ENCODE results near the gene CDKL5. TPM values are rescaled to one million over a fixed set of nuclear protein-coding genes. Genes with fewer than 3 reads are reported as not detected.

The CDKL5 gene
- total RNA-seq, 2 experiments from 2014 or later, result 2.2 to 2.4 TPM

DNA sequence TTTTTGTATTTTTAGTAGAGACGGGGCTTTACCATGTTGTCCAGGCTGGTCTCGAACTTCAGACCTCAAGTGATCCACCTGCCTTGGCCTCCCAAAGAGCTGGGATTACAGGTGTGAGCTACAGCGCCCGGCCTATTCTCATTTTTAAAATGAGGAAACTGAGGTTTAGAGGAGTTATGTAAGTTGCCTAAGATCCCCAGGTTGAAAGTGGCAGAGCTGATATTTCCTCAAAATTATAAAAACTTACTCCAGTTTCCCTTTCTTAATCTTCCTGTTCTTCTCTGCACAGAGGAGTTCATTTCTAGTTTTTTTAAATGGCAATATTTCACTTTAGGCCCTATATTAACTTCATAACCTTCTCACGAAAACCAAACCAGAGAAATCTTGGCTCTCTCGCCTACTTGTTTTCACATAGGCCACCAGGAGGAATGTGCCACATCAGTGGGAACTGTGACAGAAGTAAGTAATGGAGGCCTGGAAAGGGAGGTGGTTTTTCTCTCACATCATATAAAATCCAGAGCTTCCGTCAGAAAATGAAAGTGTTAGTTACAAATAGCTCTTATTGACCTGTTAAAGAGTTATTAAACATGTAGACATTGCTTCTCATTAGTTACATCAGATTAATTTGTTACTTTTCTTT is 262.6 kb downstream of the CDKL5 start:
- no peak overlapping the region for H3K27ac ChIP-seq (ENCODE audit: low read depth in 1 of 2, low read length in 2 of 2)
- H3K4me3 ChIP-seq (ENCODE audit: low read length), result no peak overlapping the region
- ChIA-PET CTCF (no interaction called here), POLR2A (no interaction called here)
- no peak for ATAC-seq (ENCODE audit: poor library complexity)
- no peaks in the 10 kb centered on the region for H3K4me1 ChIP-seq (ENCODE audit: insufficient read depth, low read length)
- no peaks in the 10 kb centered on the region for H3K9me3 Mint-ChIP-seq
- intact Hi-C loops (cut with DNase I, micrococcal nuclease), result no loop called here
- no peaks in the 10 kb centered on the region for H3K9me3 ChIP-seq (ENCODE audit: control insufficient read depth in 1 of 2, insufficient read depth in 1 of 2, low read length in 2 of 2)
- no peak for DNase-seq
- H3K4me3 Mint-ChIP-seq, result no peak overlapping the region
- no peaks in the 10 kb centered on the region for H3K36me3 ChIP-seq (ENCODE audit: insufficient read depth, low read length)
- TF ChIP-seq, protein P1, sequence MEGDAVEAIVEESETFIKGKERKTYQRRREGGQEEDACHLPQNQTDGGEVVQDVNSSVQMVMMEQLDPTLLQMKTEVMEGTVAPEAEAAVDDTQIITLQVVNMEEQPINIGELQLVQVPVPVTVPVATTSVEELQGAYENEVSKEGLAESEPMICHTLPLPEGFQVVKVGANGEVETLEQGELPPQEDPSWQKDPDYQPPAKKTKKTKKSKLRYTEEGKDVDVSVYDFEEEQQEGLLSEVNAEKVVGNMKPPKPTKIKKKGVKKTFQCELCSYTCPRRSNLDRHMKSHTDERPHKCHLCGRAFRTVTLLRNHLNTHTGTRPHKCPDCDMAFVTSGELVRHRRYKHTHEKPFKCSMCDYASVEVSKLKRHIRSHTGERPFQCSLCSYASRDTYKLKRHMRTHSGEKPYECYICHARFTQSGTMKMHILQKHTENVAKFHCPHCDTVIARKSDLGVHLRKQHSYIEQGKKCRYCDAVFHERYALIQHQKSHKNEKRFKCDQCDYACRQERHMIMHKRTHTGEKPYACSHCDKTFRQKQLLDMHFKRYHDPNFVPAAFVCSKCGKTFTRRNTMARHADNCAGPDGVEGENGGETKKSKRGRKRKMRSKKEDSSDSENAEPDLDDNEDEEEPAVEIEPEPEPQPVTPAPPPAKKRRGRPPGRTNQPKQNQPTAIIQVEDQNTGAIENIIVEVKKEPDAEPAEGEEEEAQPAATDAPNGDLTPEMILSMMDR (IDR thresholded peaks at IDR 0.05), result no peak
- H3K36me3 Mint-ChIP-seq (ENCODE audit: low read depth), result no peaks in the 10 kb centered on the region
- H3K4me1 Mint-ChIP-seq (ENCODE audit: low read depth), result no peaks in the 10 kb centered on the region
- no peaks in the 10 kb centered on the region for H3K27me3 ChIP-seq (ENCODE audit: control insufficient read depth in 1 of 2, insufficient read depth in 2 of 2, low read length in 2 of 2)
- H3K27me3 Mint-ChIP-seq, result no peaks in the 10 kb centered on the region
- no peak overlapping the region for H3K27ac Mint-ChIP-seq

DNA sequence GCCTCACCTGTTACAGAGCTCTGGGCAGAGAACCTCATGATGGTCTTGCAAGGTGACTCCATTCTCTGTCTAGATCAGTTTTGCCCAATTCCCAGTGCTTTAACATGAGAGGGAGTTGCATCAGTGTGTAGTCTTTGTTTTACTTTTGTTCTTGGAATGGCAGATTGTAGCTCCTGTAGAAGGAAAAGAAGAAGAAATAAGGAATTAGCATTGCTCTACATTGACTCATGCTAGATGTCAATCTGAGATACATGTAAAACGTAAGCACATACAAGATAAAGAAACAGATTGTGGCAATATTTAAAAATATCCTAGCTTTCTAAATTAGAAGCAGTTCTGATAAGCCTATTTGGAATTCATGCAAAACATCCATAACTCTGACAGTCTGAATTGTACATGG is 266.0 kb downstream of the CDKL5 start:
- H3K4me3 Mint-ChIP-seq, result no peak overlapping the region
- Histone ChIP-seq H3K36me3 (ENCODE audit: insufficient read depth, low read length) (no peaks in the 10 kb centered on the region), H3K9me3 (ENCODE audit: control insufficient read depth in 1 of 2, insufficient read depth in 1 of 2, low read length in 2 of 2) (peaks cover 0 to 5% of the 10 kb centered on the region in 2 experiments), H3K4me1 (ENCODE audit: insufficient read depth, low read length) (no peaks in the 10 kb centered on the region), H3K27me3 (ENCODE audit: control insufficient read depth in 1 of 2, insufficient read depth in 2 of 2, low read length in 2 of 2) (no peaks in the 10 kb centered on the region), H3K4me3 (ENCODE audit: low read length) (no peak overlapping the region), H3K27ac (ENCODE audit: low read depth in 1 of 2, low read length in 2 of 2) (no peak overlapping the region)
- ChIA-PET POLR2A (no interaction called here), CTCF (no interaction called here)
- ATAC-seq (ENCODE audit: poor library complexity) (no peak), DNase-seq (no peak)
- H3K27me3 Mint-ChIP-seq, result no peaks in the 10 kb centered on the region
- H3K9me3 Mint-ChIP-seq, result no peaks in the 10 kb centered on the region
- no peak overlapping the region for H3K27ac Mint-ChIP-seq
- TF ChIP-seq, protein P1 (IDR thresholded peaks at IDR 0.05), result no peak
- intact Hi-C loops (cut with DNase I, micrococcal nuclease), result no loop called here
- no peaks in the 10 kb centered on the region for H3K4me1 Mint-ChIP-seq (ENCODE audit: low read depth)
- H3K36me3 Mint-ChIP-seq (ENCODE audit: low read depth), result no peaks in the 10 kb centered on the region

DNA sequence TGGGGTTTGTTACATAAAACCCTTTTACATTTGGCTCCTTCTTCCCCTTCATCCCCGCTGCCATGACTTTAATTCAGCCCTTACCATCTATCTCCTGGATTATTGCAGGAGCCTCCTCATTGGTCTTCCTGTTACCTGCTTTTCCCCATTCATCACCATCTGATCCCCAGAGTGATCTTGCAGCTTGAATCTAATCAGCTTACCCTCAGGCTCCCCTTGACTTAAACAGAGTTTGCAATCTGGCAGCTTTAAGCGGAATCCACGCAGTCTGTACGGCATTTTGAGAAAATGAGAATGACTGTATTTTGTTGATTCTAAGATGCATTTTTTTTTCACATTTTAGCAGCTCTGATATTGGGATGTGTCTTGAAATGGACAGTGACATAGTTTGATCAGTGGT is 267.1 kb downstream of the CDKL5 start:
- Mint-ChIP-seq H3K27me3 (no peaks in the 10 kb centered on the region), H3K27ac (no peak overlapping the region), H3K4me1 (ENCODE audit: low read depth) (no peaks in the 10 kb centered on the region), H3K36me3 (ENCODE audit: low read depth) (no peaks in the 10 kb centered on the region), H3K9me3 (no peaks in the 10 kb centered on the region), H3K4me3 (no peak overlapping the region)
- Histone ChIP-seq H3K9me3 (ENCODE audit: control insufficient read depth in 1 of 2, insufficient read depth in 1 of 2, low read length in 2 of 2) (peaks cover 0 to 5% of the 10 kb centered on the region in 2 experiments), H3K27me3 (ENCODE audit: control insufficient read depth in 1 of 2, insufficient read depth in 2 of 2, low read length in 2 of 2) (no peaks in the 10 kb centered on the region), H3K4me3 (ENCODE audit: low read length) (no peak overlapping the region), H3K27ac (ENCODE audit: low read depth in 1 of 2, low read length in 2 of 2) (no peak overlapping the region), H3K4me1 (ENCODE audit: insufficient read depth, low read length) (no peaks in the 10 kb centered on the region), H3K36me3 (ENCODE audit: insufficient read depth, low read length) (no peaks in the 10 kb centered on the region)
- ChIA-PET CTCF (no interaction called here), POLR2A (no interaction called here)
- no peak for ATAC-seq (ENCODE audit: poor library complexity)
- TF ChIP-seq, protein P1 (IDR thresholded peaks at IDR 0.05), result no peak
- no peak for DNase-seq
- intact Hi-C loops (cut with DNase I, micrococcal nuclease), result no loop called here
